Measurements from ENCODE around the gene ARHGAP28. TPM values are rescaled to one million over a fixed set of nuclear protein-coding genes. Genes with fewer than 3 reads are reported as not detected.
"Not testable (repeated sequence)": the region's sequence is repeated elsewhere in the genome, so short reads cannot be mapped to it uniquely, and the experiment has no call there.

The ARHGAP28 gene
- total RNA-seq, 1 experiment from 2014 or later: not detected

DNA sequence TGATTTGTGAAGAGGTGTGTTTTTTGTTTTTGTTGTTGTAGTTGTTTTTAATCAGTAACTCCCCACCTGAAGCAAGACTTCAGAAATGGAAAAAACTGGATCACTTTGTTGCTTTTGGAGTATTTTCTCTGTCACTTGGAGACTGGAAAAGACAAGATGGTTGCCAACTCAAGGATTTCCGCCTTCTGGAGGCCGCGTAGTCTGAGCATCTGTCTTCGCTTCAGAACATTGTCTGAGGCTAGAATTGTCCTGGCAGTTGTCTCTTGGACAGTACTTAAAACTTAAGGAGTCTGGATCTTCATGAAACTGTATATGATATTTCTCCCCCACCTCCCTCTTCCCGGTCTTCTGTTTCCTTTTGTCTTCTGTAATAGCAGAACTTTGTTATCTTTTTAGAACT, 67.7 kb downstream of the ARHGAP28 start:
- DNase-seq (ENCODE audit: low spot score): no peak
- Histone ChIP-seq H3K36me3 (ENCODE audit: insufficient read depth, low read length, poor library complexity, severe bottlenecking) (no peaks in the 10 kb centered on the region), H3K4me1 (ENCODE audit: insufficient read depth, low read length, poor library complexity, severe bottlenecking) (no peaks in the 10 kb centered on the region), H3K9me3 (ENCODE audit: low read depth, low read length, poor library complexity, severe bottlenecking) (peaks cover 28% of the 10 kb centered on the region), H3K27ac (ENCODE audit: low read depth, low read length, poor library complexity, severe bottlenecking) (no peak overlapping the region), H3K27me3 (replicated peaks; ENCODE audit: insufficient read depth, low read depth, low read length, poor library complexity) (no peaks in the 10 kb centered on the region), H3K4me3 (ENCODE audit: low read depth, low read length, poor library complexity, severe bottlenecking) (no peak overlapping the region)
- TF ChIP-seq, protein P1, sequence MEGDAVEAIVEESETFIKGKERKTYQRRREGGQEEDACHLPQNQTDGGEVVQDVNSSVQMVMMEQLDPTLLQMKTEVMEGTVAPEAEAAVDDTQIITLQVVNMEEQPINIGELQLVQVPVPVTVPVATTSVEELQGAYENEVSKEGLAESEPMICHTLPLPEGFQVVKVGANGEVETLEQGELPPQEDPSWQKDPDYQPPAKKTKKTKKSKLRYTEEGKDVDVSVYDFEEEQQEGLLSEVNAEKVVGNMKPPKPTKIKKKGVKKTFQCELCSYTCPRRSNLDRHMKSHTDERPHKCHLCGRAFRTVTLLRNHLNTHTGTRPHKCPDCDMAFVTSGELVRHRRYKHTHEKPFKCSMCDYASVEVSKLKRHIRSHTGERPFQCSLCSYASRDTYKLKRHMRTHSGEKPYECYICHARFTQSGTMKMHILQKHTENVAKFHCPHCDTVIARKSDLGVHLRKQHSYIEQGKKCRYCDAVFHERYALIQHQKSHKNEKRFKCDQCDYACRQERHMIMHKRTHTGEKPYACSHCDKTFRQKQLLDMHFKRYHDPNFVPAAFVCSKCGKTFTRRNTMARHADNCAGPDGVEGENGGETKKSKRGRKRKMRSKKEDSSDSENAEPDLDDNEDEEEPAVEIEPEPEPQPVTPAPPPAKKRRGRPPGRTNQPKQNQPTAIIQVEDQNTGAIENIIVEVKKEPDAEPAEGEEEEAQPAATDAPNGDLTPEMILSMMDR (conservative IDR thresholded peaks at IDR 0.05; ENCODE audit: low read depth, low read length): no peak
- no TSS peak for BruUV-seq (replicated peaks)
- POLR2A ChIA-PET (ENCODE audit: low non-redundant PET): no interaction called here
- intact Hi-C loops (cut with micrococcal nuclease; ENCODE audit: unreplicated experiment): no loop called here
- CTCF ChIA-PET: no interaction called here

DNA sequence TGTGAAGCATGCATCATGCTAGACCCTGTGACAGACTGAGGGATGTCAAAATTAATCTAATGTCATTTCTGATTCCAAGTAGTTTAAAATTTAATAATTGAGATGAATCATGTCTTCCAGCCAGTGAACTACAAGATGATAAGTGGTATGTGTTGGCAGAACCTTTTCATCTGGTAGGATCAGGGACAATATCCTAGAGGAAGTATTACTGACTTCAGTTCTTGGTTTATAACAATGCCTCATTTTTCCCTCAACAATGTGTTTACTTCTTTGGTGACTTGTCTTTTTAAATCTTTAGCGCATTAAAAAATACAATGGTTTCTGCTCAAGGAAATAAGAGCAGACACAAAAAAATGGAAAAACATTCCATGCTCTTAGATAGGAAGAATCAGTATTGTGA, 69.4 kb downstream of the ARHGAP28 start:
- H3K4me1 ChIP-seq (ENCODE audit: insufficient read depth, low read length, poor library complexity, severe bottlenecking): no peaks in the 10 kb centered on the region
- peaks cover 27% of the 10 kb centered on the region for H3K9me3 ChIP-seq (ENCODE audit: low read depth, low read length, poor library complexity, severe bottlenecking)
- intact Hi-C loops (cut with micrococcal nuclease; ENCODE audit: unreplicated experiment): no loop called here
- no peak for DNase-seq (ENCODE audit: low spot score)
- no peaks in the 10 kb centered on the region for H3K27me3 ChIP-seq (replicated peaks; ENCODE audit: insufficient read depth, low read depth, low read length, poor library complexity)
- no peak overlapping the region for H3K27ac ChIP-seq (ENCODE audit: low read depth, low read length, poor library complexity, severe bottlenecking)
- no peaks in the 10 kb centered on the region for H3K36me3 ChIP-seq (ENCODE audit: insufficient read depth, low read length, poor library complexity, severe bottlenecking)
- CTCF ChIA-PET: no interaction called here
- BruUV-seq (replicated peaks): no TSS peak
- POLR2A ChIA-PET (ENCODE audit: low non-redundant PET): no interaction called here
- TF ChIP-seq, protein P1 (conservative IDR thresholded peaks at IDR 0.05; ENCODE audit: low read depth, low read length): no peak
- TF ChIP-seq EZH2 (IDR thresholded peaks at IDR 0.05; ENCODE audit: borderline replicate concordance, low read depth, low read length, poor library complexity, severe bottlenecking): no peak
- H3K4me3 ChIP-seq (ENCODE audit: low read depth, low read length, poor library complexity, severe bottlenecking): no peak overlapping the region

DNA sequence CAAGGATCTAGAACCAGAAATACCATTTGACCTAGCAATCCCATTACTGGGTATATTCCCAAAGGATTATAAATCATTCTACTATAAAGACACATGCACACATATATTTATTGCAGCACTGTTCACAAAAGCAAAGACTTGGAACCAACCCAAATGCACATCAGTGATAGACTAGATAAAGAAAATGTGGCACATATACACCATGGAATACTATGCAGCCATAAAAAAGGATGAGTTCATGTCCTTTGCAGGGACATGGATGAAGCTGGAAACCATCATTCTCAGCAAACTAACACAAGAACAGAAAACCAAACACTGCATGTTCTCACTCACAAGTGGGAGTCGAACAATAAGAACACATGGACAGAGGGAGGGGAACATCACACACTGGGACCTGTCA, 70.8 kb downstream of the ARHGAP28 start:
- CTCF ChIA-PET; BruUV-seq (replicated peaks); intact Hi-C loops (cut with micrococcal nuclease; ENCODE audit: unreplicated experiment); H3K4me1 ChIP-seq (ENCODE audit: insufficient read depth, low read length, poor library complexity, severe bottlenecking); H3K27ac ChIP-seq (ENCODE audit: low read depth, low read length, poor library complexity, severe bottlenecking); H3K27me3 ChIP-seq (replicated peaks; ENCODE audit: insufficient read depth, low read depth, low read length, poor library complexity); POLR2A ChIA-PET (ENCODE audit: low non-redundant PET); H3K4me3 ChIP-seq (ENCODE audit: low read depth, low read length, poor library complexity, severe bottlenecking); DNase-seq (ENCODE audit: low spot score); H3K36me3 ChIP-seq (ENCODE audit: insufficient read depth, low read length, poor library complexity, severe bottlenecking): not testable (repeated sequence)
- H3K9me3 ChIP-seq (ENCODE audit: low read depth, low read length, poor library complexity, severe bottlenecking): peaks cover 22% of the 10 kb centered on the region

DNA sequence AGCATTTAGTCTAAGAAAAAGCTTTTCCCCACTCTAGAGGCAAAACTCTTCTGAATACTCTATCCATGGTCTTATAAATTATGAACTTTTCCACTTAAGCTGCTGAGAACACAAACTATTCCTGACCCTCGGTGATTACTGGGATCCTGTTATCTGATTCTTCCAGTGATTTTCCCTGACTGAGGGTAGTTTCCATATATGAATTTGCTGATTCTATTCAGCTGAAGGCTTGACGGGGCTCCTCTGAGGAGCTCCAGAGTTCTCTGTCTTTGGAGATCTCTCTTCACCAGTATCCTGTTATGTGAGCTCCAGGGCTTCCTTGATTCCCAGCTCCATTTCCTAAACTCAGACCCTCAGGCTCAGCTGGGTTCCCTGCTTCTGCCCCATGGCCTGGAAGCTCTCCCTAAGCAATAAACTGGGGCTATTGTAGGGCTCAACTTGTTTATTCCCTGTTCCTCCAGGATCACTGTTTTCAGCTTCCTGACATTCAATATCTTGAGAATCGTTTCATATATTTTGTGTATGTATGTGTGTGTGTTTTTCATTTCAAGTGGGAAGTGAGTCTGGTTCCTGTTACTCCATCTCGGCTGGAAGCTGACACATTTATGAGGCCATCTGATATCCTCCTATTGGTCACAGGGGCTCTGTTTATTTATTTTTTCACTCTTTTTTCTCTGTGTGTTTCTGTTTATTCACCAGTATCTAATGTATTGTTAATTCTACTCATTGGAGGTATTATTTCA, 78.2 kb downstream of the ARHGAP28 start:
- H3K9me3 ChIP-seq (ENCODE audit: low read depth, low read length, poor library complexity, severe bottlenecking): peaks cover 33% of the 10 kb centered on the region
- intact Hi-C loops (cut with micrococcal nuclease; ENCODE audit: unreplicated experiment): no loop called here
- H3K4me3 ChIP-seq (ENCODE audit: low read depth, low read length, poor library complexity, severe bottlenecking): no peak overlapping the region
- TF ChIP-seq EZH2 (IDR thresholded peaks at IDR 0.05; ENCODE audit: borderline replicate concordance, low read depth, low read length, poor library complexity, severe bottlenecking): no peak
- TF ChIP-seq, protein P1 (conservative IDR thresholded peaks at IDR 0.05; ENCODE audit: low read depth, low read length): no peak
- no peaks in the 10 kb centered on the region for H3K36me3 ChIP-seq (ENCODE audit: insufficient read depth, low read length, poor library complexity, severe bottlenecking)
- DNase-seq (ENCODE audit: low spot score): no peak
- ChIA-PET CTCF (no interaction called here), POLR2A (ENCODE audit: low non-redundant PET) (no interaction called here)
- H3K27me3 ChIP-seq (replicated peaks; ENCODE audit: insufficient read depth, low read depth, low read length, poor library complexity): no peaks in the 10 kb centered on the region
- no TSS peak for BruUV-seq (replicated peaks)
- no peak overlapping the region for H3K27ac ChIP-seq (ENCODE audit: low read depth, low read length, poor library complexity, severe bottlenecking)
- H3K4me1 ChIP-seq (ENCODE audit: insufficient read depth, low read length, poor library complexity, severe bottlenecking): no peaks in the 10 kb centered on the region

All from A673 (cell line).